SK-N-SH (cell line): ENCODE results near the gene SMIM41. TPM values are rescaled to one million over a fixed set of nuclear protein-coding genes. Genes with fewer than 3 reads are reported as not detected.
A peak's percentile ranks its signal among the peaks of the same experiment; 100 is the strongest.

ENCODE experiments used
- CTCF ChIA-PET: fragments of 300-600, 350-600 bp; formaldehyde crosslinking; extraction: SDS; loops from one replicate; lab custom pipeline; 2021; lab: Yijun Ruan, JAX
- POLR2A ChIA-PET: fragments of 350-600 bp; sonication (Branson Sonifier 250); formaldehyde crosslinking; extraction: SDS; loops from one replicate; lab custom pipeline; 2020; ENCODE audit warnings: antibody characterized with exemption, inconsistent platforms; lab: Yijun Ruan, JAX
- DNase-seq: peaks from one replicate; pipeline ENCODE4 v3.0.0; 2012
- H2AFZ ChIP-seq: fragments of 200-600 bp; sonication (generic); 2 replicates; pipeline ENCODE4 v1.8.1; 2016; ENCODE audit warnings: antibody characterized with exemption, mild to moderate bottlenecking, low read depth
- H3F3A ChIP-seq: fragments of 200-600 bp; sonication (generic); replicated peaks from 2 replicates; pipeline ENCODE3; 2016; ENCODE audit warnings: antibody characterized with exemption, mild to moderate bottlenecking; ENCODE audit not compliant: insufficient read depth
- H3K27ac ChIP-seq, 2 experiments: fragments of 200-500 bp in 1 of 2; fragments of 200-600 bp in 1 of 2; sonication (Bioruptor generic) in 1 of 2; sonication (generic), shearing (Covaris generic) in 1 of 2; 2 replicates each; pipeline versions ENCODE4 v1.5.1 to v1.6.1; 2014 to 2016; ENCODE audit warnings: low read depth in 2 of 2, inconsistent platforms in 1 of 2, low read length in 1 of 2, mild to moderate bottlenecking in 1 of 2, mixed read lengths in 1 of 2
- H3K27me3 ChIP-seq: fragments of 200-600 bp; sonication (generic), shearing (Covaris generic); 2 replicates; pipeline ENCODE4 v1.6.1; 2016; ENCODE audit warnings: mixed run types; ENCODE audit not compliant: insufficient read depth
- H3K36me3 ChIP-seq, 2 experiments: fragments of 200-500 bp in 1 of 2; fragments of 200-600 bp in 1 of 2; sonication (Bioruptor generic) in 1 of 2; sonication (generic) in 1 of 2; replicated peaks in 1 of 2; 2 replicates each; pipeline versions ENCODE3 to v1.5.1; 2014 to 2016; ENCODE audit warnings: low read length in 1 of 2, mild to moderate bottlenecking in 1 of 2; ENCODE audit not compliant: insufficient read depth in 2 of 2, control insufficient read depth in 1 of 2
- H3K4me1 ChIP-seq, 2 experiments: fragments of 200-500 bp in 1 of 2; fragments of 200-600 bp in 1 of 2; sonication (Bioruptor generic) in 1 of 2; sonication (generic), shearing (Covaris generic) in 1 of 2; 2 replicates each; pipeline versions ENCODE4 v1.5.1 to v1.6.1; 2014 to 2016; ENCODE audit warnings: low read depth in 1 of 2, low read length in 1 of 2, mixed run types in 1 of 2; ENCODE audit not compliant: insufficient read depth in 2 of 2, control insufficient read depth in 1 of 2
- H3K4me2 ChIP-seq: fragments of 200-600 bp; sonication (generic), shearing (Covaris generic); 2 replicates; pipeline ENCODE4 v1.6.1; 2017; ENCODE audit warnings: mixed run types
- H3K4me3 ChIP-seq, 2 experiments: fragments of 200-500 bp in 1 of 2; fragments of 200-600 bp in 1 of 2; sonication (Bioruptor generic) in 1 of 2; sonication (generic), shearing (Covaris generic) in 1 of 2; 2 replicates each; pipeline versions ENCODE4 v1.5.1 to v1.8.1; 2014 to 2016; ENCODE audit warnings: low read depth in 2 of 2, inconsistent platforms in 1 of 2, low read length in 1 of 2, mild to moderate bottlenecking in 1 of 2, mixed read lengths in 1 of 2, moderate library complexity in 1 of 2
- H3K79me2 ChIP-seq: fragments of 200-600 bp; sonication (generic); 2 replicates; pipeline ENCODE4 v1.8.1; 2017; ENCODE audit warnings: mild to moderate bottlenecking; ENCODE audit not compliant: insufficient read depth
- H3K9ac ChIP-seq: fragments of 200-600 bp; sonication (generic); 2 replicates; pipeline ENCODE4 v1.6.1; 2017; ENCODE audit warnings: mixed run types
- H3K9me2 ChIP-seq: fragments of 200-600 bp; sonication (generic); 2 replicates; pipeline ENCODE4 v1.6.1; 2017; ENCODE audit warnings: mixed run types
- H3K9me3 ChIP-seq: fragments of 200-600 bp; sonication (generic); 2 replicates; pipeline ENCODE4 v1.6.1; 2017; ENCODE audit warnings: mixed run types, mild to moderate bottlenecking, moderate library complexity
- H4K20me1 ChIP-seq: fragments of 200-600 bp; sonication (generic); 2 replicates; pipeline ENCODE4 v1.6.1; 2017; ENCODE audit warnings: mild to moderate bottlenecking, mixed run types; ENCODE audit not compliant: insufficient read depth
- CHD2 ChIP-seq: fragments of 150-350 bp; IDR thresholded peaks from 2 replicates; pipeline ENCODE4 v1.6.1; 2018; ENCODE audit warnings: low read length; ENCODE audit not compliant: partially characterized antibody
- CTCF ChIP-seq: fragments of 200-600 bp; sonication (generic); IDR thresholded peaks from 2 replicates; pipeline ENCODE4 v1.6.1; 2017; ENCODE audit warnings: antibody characterized with exemption, mild to moderate bottlenecking, moderate library complexity
- FOXM1 ChIP-seq: IDR thresholded peaks from 2 replicates; pipeline ENCODE4 v1.4.0; 2012; ENCODE audit warnings: low read depth, mild to moderate bottlenecking
- GABPA ChIP-seq: IDR thresholded peaks from 2 replicates; pipeline ENCODE4 v1.4.0; 2012; ENCODE audit warnings: low read depth, mild to moderate bottlenecking
- GATA2 ChIP-seq: sonication (generic); formaldehyde crosslinking; IDR thresholded peaks from 2 replicates; pipeline ENCODE4 v1.5.0; 2020; ENCODE audit warnings: mild to moderate bottlenecking, missing genetic modification reagents
- JUND ChIP-seq: IDR thresholded peaks from 2 replicates; pipeline ENCODE4 v1.4.0; 2012
- MEF2A ChIP-seq: IDR thresholded peaks from 2 replicates; pipeline ENCODE4 v1.4.0; 2012; ENCODE audit warnings: low read depth, borderline replicate concordance
- NRF1 ChIP-seq: IDR thresholded peaks from 2 replicates; pipeline ENCODE4 v1.6.1; 2012; ENCODE audit warnings: low read depth, mild to moderate bottlenecking, low read length
- RAD21 ChIP-seq: IDR thresholded peaks from 2 replicates; pipeline ENCODE4 v1.6.1; 2012; ENCODE audit warnings: mild to moderate bottlenecking, low read length
- RCOR1 ChIP-seq: fragments of 150-350 bp; IDR thresholded peaks from 2 replicates; pipeline ENCODE4 v1.6.1; 2017; ENCODE audit warnings: antibody characterized with exemption, low read length
- RXRA ChIP-seq: IDR thresholded peaks from 2 replicates; pipeline ENCODE4 v1.4.0; 2012; ENCODE audit warnings: low read depth, mild to moderate bottlenecking, borderline replicate concordance
- SMC3 ChIP-seq: IDR thresholded peaks from 2 replicates; pipeline ENCODE4 v1.6.1; 2012; ENCODE audit warnings: low read depth, low read length, improper control_type of control experiment
- TCF12 ChIP-seq: IDR thresholded peaks from 2 replicates; pipeline ENCODE4 v1.4.0; 2012
- TEAD4 ChIP-seq: IDR thresholded peaks from 2 replicates; pipeline ENCODE4 v1.4.0; 2012; ENCODE audit warnings: mild to moderate bottlenecking, borderline replicate concordance; ENCODE audit not compliant: insufficient read depth
- YY1 ChIP-seq: IDR thresholded peaks from 2 replicates; pipeline ENCODE4 v1.4.0; 2012; ENCODE audit warnings: low read depth, mild to moderate bottlenecking
- WGBS: methylation state at CpG from one replicate; pipeline ENCODE4 v1.1.6; 2017; ENCODE audit warnings: low lambda C conversion rate; 5-methylcytosine and 5-hydroxymethylcytosine counted together
- polyA plus RNA-seq, 3 experiments: library from polyadenylated mRNA; depleted of rRNA; stranded (reverse); fragments of >200 nt; gene quantifications; 2 replicates each; pipeline ENCODE4 v1.2.3, GENCODE V29; 2012
- TF ChIP-seq, protein P1 (sequence below): fragments of 150-350 bp; IDR thresholded peaks from 2 replicates; pipeline ENCODE4 v1.6.1; 2017; ENCODE audit warnings: antibody characterized with exemption, low read length, low read depth, borderline replicate concordance
- TF ChIP-seq, protein P2 (sequence below): IDR thresholded peaks from 2 replicates; pipeline ENCODE4 v1.4.0; 2012; ENCODE audit warnings: low read depth

Gene SMIM41
- polyA plus RNA-seq, 1 of the 3 experiments (the other 2 are of a cell fraction): not detected

GRCh38 chr12:52082669-52082987, 3.1 kb downstream of the SMIM41 start:
- POLR2A ChIA-PET: interaction anchor here (1.3 to 2.3 kb wide), 3 partner anchors 13 to 57 kb away, joined by 4 to 7 read pairs (median 5); partner anchors contain the start of gene ATG101
- peaks cover 0 to 28% of the 10 kb centered on the region in 2 experiments; a peak in 1 of 4 replicates for H3K4me1 ChIP-seq
- no peak for DNase-seq
- H3K36me3 ChIP-seq: peaks cover 0 to 15% of the 10 kb centered on the region in 2 experiments
- no peak overlapping the region for H3K4me3 ChIP-seq
- H3K9ac ChIP-seq: no peak overlapping the region
- no peaks in the 10 kb centered on the region for H3K9me2 ChIP-seq
- no peaks in the 10 kb centered on the region for H3K27me3 ChIP-seq
- TF ChIP-seq TCF12: no peak
- TF ChIP-seq CTCF: no peak
- no peak for TF ChIP-seq GABPA
- no peak for TF ChIP-seq RXRA
- TF ChIP-seq FOXM1: no peak
- no peak for TF ChIP-seq GATA2
- TF ChIP-seq TEAD4: no peak
- no peak for TF ChIP-seq MEF2A
- TF ChIP-seq, protein P1, sequence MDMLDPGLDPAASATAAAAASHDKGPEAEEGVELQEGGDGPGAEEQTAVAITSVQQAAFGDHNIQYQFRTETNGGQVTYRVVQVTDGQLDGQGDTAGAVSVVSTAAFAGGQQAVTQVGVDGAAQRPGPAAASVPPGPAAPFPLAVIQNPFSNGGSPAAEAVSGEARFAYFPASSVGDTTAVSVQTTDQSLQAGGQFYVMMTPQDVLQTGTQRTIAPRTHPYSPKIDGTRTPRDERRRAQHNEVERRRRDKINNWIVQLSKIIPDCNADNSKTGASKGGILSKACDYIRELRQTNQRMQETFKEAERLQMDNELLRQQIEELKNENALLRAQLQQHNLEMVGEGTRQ: no peak
- TF ChIP-seq, protein P2, sequence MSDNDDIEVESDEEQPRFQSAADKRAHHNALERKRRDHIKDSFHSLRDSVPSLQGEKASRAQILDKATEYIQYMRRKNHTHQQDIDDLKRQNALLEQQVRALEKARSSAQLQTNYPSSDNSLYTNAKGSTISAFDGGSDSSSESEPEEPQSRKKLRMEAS: no peak
- TF ChIP-seq YY1: no peak
- TF ChIP-seq NRF1: no peak
- TF ChIP-seq JUND: no peak
- TF ChIP-seq RCOR1: no peak
- no peak overlapping the region; a peak in 1 of 4 replicates for H3K27ac ChIP-seq
- CTCF ChIA-PET: interaction anchor here (0.6 to 24.8 kb wide), 22 partner anchors 8 to 898 kb away, joined by 3 to 949 read pairs (median 4); partner anchors contain the start of gene ATG101
- WGBS: 100% methylated on average over 1 of the region's 4 CpGs
- peaks cover 8% of the 10 kb centered on the region; the same call in 1 of the 2 replicates for H3K79me2 ChIP-seq
- H3K9me3 ChIP-seq: no peaks in the 10 kb centered on the region
- H2AFZ ChIP-seq: no peak overlapping the region
- H4K20me1 ChIP-seq: peaks cover 16% of the 10 kb centered on the region
- H3K4me2 ChIP-seq: no peak overlapping the region
- H3F3A ChIP-seq: no peaks in the 10 kb centered on the region

- no peak overlapping the region for H3K4me2 ChIP-seq
- H3K36me3 ChIP-seq: peaks cover 0 to 12% of the 10 kb centered on the region in 2 experiments
- 13% methylated on average over 6 of the region's 11 CpGs for WGBS
- no peak overlapping the region for H2AFZ ChIP-seq
- ChIA-PET POLR2A (interaction anchor here (1.3 to 1.5 kb wide), 2 partner anchors 14 to 58 kb away, joined by 4 to 5 read pairs; partner anchors contain the start of gene ATG101), CTCF (interaction anchor here (0.6 to 24.8 kb wide), 21 partner anchors 8 to 898 kb away, joined by 3 to 949 read pairs (median 4); partner anchors contain the start of gene ATG101)
- peak overlapping the region in 1 of 2 experiments; percentile 3; a peak in 1 of 4 replicates for H3K27ac ChIP-seq
- TF ChIP-seq SMC3 (peak; percentile 81), CTCF (peak; percentile 99), TCF12 (no peak), RAD21 (peak; percentile 80), RXRA (no peak), CHD2 (peak; percentile 48)
- DNase-seq: peak; percentile 92
- no peaks in the 10 kb centered on the region for H3K9me3 ChIP-seq
- H3K4me1 ChIP-seq: peaks cover 0 to 28% of the 10 kb centered on the region in 2 experiments; a peak in 1 of 4 replicates
- peaks cover 12% of the 10 kb centered on the region for H4K20me1 ChIP-seq
- H3K9me2 ChIP-seq: no peaks in the 10 kb centered on the region
- no peaks in the 10 kb centered on the region for H3F3A ChIP-seq
- H3K27me3 ChIP-seq: no peaks in the 10 kb centered on the region
- H3K9ac ChIP-seq: no peak overlapping the region
- H3K4me3 ChIP-seq: no peak overlapping the region; a peak in 1 of 4 replicates
- H3K79me2 ChIP-seq: peaks cover 8% of the 10 kb centered on the region; the same call in 1 of the 2 replicates
Observed at GRCh38 chr12:52082988-52083637, 3.6 kb downstream of the SMIM41 start.
